Measurements from ENCODE around the gene MTMR3.

Gene MTMR3

DNA sequence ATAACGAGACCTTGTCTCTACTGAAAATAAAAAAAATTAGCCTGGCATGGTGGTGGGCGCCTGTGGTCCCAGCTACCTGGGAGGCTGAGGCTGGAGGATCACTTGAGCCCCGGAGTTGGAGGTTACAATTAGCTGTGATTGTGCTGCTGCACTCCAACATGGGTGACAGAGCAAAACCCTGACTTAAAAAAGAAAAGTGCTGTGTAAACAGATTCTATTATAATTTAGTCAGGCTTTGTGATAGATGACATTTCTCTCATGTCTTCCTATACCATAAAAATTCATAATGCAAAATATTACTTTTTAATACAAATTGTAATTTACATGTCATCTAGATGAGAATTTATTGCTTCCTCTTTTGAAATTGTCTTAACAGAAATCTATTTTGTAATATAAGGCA, 94.1 kb downstream of the MTMR3 start:
- TF ChIP-seq CTCF (IDR thresholded peaks at IDR 0.05) = no peak

- TF ChIP-seq CTCF (IDR thresholded peaks at IDR 0.05) = no peak
These were observed 96.9 kb downstream of the MTMR3 start for GRCh38 chr22:29979777-29980321.

- no peak for TF ChIP-seq CTCF (IDR thresholded peaks at IDR 0.05)
These were observed 100.4 kb downstream of the MTMR3 start for GRCh38 chr22:29983296-29983917.

- TF ChIP-seq CTCF (IDR thresholded peaks at IDR 0.05) = no peak
These were observed 102.9 kb downstream of the MTMR3 start for GRCh38 chr22:29985912-29986311.

GRCh38 chr22:29987137-29987536, 104.2 kb downstream of the MTMR3 start:
- TF ChIP-seq CTCF (IDR thresholded peaks at IDR 0.05) = no peak

GRCh38 chr22:29988719-29989118, 105.7 kb downstream of the MTMR3 start:
- TF ChIP-seq CTCF (IDR thresholded peaks at IDR 0.05) = no peak

GRCh38 chr22:29989446-29989845, 106.5 kb downstream of the MTMR3 start:
- no peak for TF ChIP-seq CTCF (IDR thresholded peaks at IDR 0.05)

All from LNCAP (cell line).